Fibroblast of pulmonary artery (primary cell): Measurements from ENCODE around the gene NFIA.
A peak's percentile ranks its signal among the peaks of the same experiment; 100 is the strongest.

Source experiments
- DNase-seq: peaks from one replicate; pipeline ENCODE4 v3.0.0-alpha.2; 2010; ENCODE audit warnings: low read depth
- H3K4me3 ChIP-seq: replicated peaks from 2 replicates; pipeline ENCODE4 v1.5.1; 2011; ENCODE audit warnings: low read depth, mild to moderate bottlenecking, control low read depth, low read length, moderate library complexity
- TF ChIP-seq, protein P1 (sequence below): IDR thresholded peaks from 2 replicates; pipeline ENCODE4 v1.5.1; 2011; ENCODE audit warnings: mild to moderate bottlenecking, control low read depth, low read length, inconsistent platforms; ENCODE audit errors: missing control alignments

The NFIA gene

DNA sequence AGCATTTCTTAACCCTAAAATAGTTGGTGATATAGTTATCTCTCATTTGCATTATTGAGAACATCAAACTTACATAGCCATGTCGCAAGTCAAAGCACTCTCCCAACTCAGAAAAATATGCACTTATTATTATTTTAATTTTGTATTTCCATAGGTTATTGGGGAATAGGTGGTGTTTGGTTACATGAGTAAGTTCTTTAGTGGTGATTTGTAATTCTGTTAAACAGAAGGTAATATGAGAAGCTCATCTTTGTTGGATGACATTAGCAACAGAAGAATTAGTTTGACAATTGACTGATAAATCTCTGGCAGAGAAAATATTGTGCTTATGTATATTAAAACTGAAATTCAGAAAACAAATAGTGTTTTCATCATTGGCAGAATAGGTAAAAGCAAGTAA lies 154.8 kb downstream of the NFIA start:
- TF ChIP-seq, protein P1, sequence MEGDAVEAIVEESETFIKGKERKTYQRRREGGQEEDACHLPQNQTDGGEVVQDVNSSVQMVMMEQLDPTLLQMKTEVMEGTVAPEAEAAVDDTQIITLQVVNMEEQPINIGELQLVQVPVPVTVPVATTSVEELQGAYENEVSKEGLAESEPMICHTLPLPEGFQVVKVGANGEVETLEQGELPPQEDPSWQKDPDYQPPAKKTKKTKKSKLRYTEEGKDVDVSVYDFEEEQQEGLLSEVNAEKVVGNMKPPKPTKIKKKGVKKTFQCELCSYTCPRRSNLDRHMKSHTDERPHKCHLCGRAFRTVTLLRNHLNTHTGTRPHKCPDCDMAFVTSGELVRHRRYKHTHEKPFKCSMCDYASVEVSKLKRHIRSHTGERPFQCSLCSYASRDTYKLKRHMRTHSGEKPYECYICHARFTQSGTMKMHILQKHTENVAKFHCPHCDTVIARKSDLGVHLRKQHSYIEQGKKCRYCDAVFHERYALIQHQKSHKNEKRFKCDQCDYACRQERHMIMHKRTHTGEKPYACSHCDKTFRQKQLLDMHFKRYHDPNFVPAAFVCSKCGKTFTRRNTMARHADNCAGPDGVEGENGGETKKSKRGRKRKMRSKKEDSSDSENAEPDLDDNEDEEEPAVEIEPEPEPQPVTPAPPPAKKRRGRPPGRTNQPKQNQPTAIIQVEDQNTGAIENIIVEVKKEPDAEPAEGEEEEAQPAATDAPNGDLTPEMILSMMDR: no peak
- H3K4me3 ChIP-seq: no peak overlapping the region

DNA sequence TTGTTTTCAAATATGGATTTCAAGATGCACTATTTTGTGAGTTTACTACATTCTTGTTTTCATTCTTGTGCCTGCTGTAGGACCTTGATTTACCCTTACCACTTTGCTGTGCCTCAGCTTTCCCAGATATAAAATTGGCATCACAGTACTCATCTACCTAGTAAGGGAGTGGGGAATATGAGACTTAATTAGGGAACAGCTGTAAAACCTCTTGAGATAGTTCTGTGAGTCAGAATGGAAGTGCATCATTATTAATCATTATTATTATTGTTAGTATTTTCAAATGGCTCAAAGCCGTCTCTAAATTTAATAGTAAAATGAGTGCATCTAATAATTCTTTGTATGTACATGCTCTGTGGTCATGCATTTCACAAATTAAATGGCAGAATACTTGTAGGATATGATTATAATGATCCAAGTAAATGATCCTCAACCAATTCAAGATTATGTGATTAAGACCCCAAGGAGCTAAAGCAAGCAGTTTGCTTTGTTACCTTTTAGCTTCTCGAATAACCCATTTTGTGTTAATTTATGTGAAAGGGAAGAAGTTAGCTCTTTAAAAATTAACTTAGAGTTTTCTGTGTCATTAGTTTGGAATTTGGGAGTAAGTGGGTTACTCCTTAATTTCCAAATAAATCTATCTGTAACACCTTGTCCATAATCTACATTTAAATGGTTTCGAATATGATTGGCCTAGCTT lies 155.4 kb downstream of the NFIA start:
- TF ChIP-seq, protein P1: no peak
- DNase-seq: no peak
- H3K4me3 ChIP-seq: no peak overlapping the region

More for the DNA sequence above, 154.8 kb downstream of the NFIA start:
- DNase-seq: no peak

GRCh38 chr1:61238359-61238665 lies 156.0 kb downstream of the NFIA start:
- TF ChIP-seq, protein P1: no peak
- no peak for DNase-seq
- H3K4me3 ChIP-seq: no peak overlapping the region

- no peak for DNase-seq
- H3K4me3 ChIP-seq: no peak overlapping the region
Observed at GRCh38 chr1:61240878-61241277, 158.5 kb downstream of the NFIA start.

GRCh38 chr1:61241411-61241838 lies 159.1 kb downstream of the NFIA start:
- TF ChIP-seq, protein P1: no peak
- no peak overlapping the region for H3K4me3 ChIP-seq
- peak; percentile 35 for DNase-seq

More at GRCh38 chr1:61240878-61241277, 158.5 kb downstream of the NFIA start:
- TF ChIP-seq, protein P1: no peak

DNA sequence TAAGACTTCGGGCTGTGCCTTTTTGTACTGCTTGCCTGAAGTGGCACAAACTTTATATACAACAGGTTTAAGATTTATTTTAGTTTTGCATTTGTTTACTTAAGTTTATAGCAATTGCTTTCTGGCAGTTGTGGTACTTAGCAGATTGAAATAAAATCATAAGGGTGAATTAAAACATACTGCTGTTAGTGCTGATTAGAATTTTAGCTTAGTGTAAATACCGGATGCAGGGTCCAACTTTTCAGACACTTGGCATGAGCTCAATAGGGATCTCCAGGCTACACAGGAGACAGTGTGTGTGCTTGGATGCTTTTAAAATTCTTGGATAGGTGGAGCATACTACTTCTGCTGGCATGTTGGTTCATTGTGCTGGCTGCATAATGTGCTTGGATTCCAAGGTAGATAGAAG lies 159.6 kb downstream of the NFIA start:
- TF ChIP-seq, protein P1: no peak
- DNase-seq: no peak
- no peak overlapping the region for H3K4me3 ChIP-seq

- TF ChIP-seq, protein P1: no peak
- peak; percentile 75 for DNase-seq
Observed at GRCh38 chr1:61244114-61244513, 161.8 kb downstream of the NFIA start.

More at GRCh38 chr1:61244114-61244513, 161.8 kb downstream of the NFIA start:
- H3K4me3 ChIP-seq: no peak overlapping the region
